HG03039 (cell line): ENCODE data around the gene RNF175.

Source experiments
- ATAC-seq: cut with Tn5 transposase; IDR thresholded peaks from one replicate; pipeline ENCODE4 v1.9.1; 2021; ENCODE audit warnings: mild to moderate bottlenecking, moderate library complexity; ENCODE audit not compliant: unreplicated experiment

RNF175 gene

GRCh38 chr4:153785910-153786721 lies 26.3 kb upstream of the RNF175 start:
- no peak for ATAC-seq

- ATAC-seq: no peak
Observed at GRCh38 chr4:153784166-153784699, 24.4 kb upstream of the RNF175 start.

GRCh38 chr4:153782581-153782980 lies 22.8 kb upstream of the RNF175 start:
- ATAC-seq: no peak

- no peak for ATAC-seq
Observed at GRCh38 chr4:153781717-153782416, 22.0 kb upstream of the RNF175 start.

GRCh38 chr4:153781280-153781679 lies 21.5 kb upstream of the RNF175 start:
- ATAC-seq: no peak

GRCh38 chr4:153780876-153781275 lies 21.1 kb upstream of the RNF175 start:
- no peak for ATAC-seq

- ATAC-seq: no peak
Observed at GRCh38 chr4:153780221-153780620, 20.4 kb upstream of the RNF175 start.

- ATAC-seq: no peak
Observed at GRCh38 chr4:153778383-153778782, 18.6 kb upstream of the RNF175 start.

GRCh38 chr4:153777421-153777820 lies 17.6 kb upstream of the RNF175 start:
- no peak for ATAC-seq

GRCh38 chr4:153776601-153777000 lies 16.8 kb upstream of the RNF175 start:
- ATAC-seq: no peak

GRCh38 chr4:153773236-153773690 lies 13.4 kb upstream of the RNF175 start:
- ATAC-seq: no peak

GRCh38 chr4:153771046-153771445 lies 11.2 kb upstream of the RNF175 start:
- no peak for ATAC-seq

- no peak for ATAC-seq
Observed at GRCh38 chr4:153766758-153767157, 6.9 kb upstream of the RNF175 start.

GRCh38 chr4:153765894-153766293 lies 6.1 kb upstream of the RNF175 start:
- ATAC-seq: no peak

- ATAC-seq: no peak
Observed at GRCh38 chr4:153764601-153765368, 5.0 kb upstream of the RNF175 start.

GRCh38 chr4:153763404-153763803 lies 3.6 kb upstream of the RNF175 start:
- ATAC-seq: no peak

- no peak for ATAC-seq
Observed at GRCh38 chr4:153758688-153759406, 977 bp downstream of the RNF175 start.

- no peak for ATAC-seq
Observed at GRCh38 chr4:153758136-153758535, 1.7 kb downstream of the RNF175 start.

GRCh38 chr4:153757407-153757806 lies 2.4 kb downstream of the RNF175 start:
- ATAC-seq: no peak

GRCh38 chr4:153755186-153755585 lies 4.6 kb downstream of the RNF175 start:
- no peak for ATAC-seq
